HG02759 (cell line): ENCODE measurements around the gene CCDC85C.

Source experiments
- ATAC-seq: cut with Tn5 transposase; IDR thresholded peaks from one replicate; pipeline ENCODE4 v1.9.1; 2021; ENCODE audit warnings: mild to moderate bottlenecking, moderate library complexity; ENCODE audit not compliant: unreplicated experiment

CCDC85C gene

GRCh38 chr14:99574099-99574880 lies 29.7 kb downstream of the CCDC85C start:
- no peak for ATAC-seq

GRCh38 chr14:99573436-99574098 lies 30.4 kb downstream of the CCDC85C start:
- ATAC-seq, result no peak

GRCh38 chr14:99573000-99573330 lies 31.0 kb downstream of the CCDC85C start:
- ATAC-seq, result peak; percentile 46

- ATAC-seq, result no peak
These were observed 31.6 kb downstream of the CCDC85C start for GRCh38 chr14:99572173-99572999.

GRCh38 chr14:99571303-99571986 lies 32.6 kb downstream of the CCDC85C start:
- ATAC-seq, result no peak

GRCh38 chr14:99570544-99571302 lies 33.3 kb downstream of the CCDC85C start:
- ATAC-seq, result no peak

GRCh38 chr14:99569725-99570543 lies 34.1 kb downstream of the CCDC85C start:
- ATAC-seq, result no peak

GRCh38 chr14:99568567-99569560 lies 35.1 kb downstream of the CCDC85C start:
- ATAC-seq, result no peak

GRCh38 chr14:99566390-99567354 lies 37.3 kb downstream of the CCDC85C start:
- no peak for ATAC-seq

- ATAC-seq, result no peak
These were observed 38.0 kb downstream of the CCDC85C start for GRCh38 chr14:99566009-99566389.

GRCh38 chr14:99565383-99565782 lies 38.6 kb downstream of the CCDC85C start:
- no peak for ATAC-seq

- ATAC-seq, result no peak
These were observed 39.1 kb downstream of the CCDC85C start for GRCh38 chr14:99564926-99565259.

GRCh38 chr14:99564256-99564925 lies 39.6 kb downstream of the CCDC85C start:
- no peak for ATAC-seq

- no peak for ATAC-seq
These were observed 40.3 kb downstream of the CCDC85C start for GRCh38 chr14:99563749-99564129.

GRCh38 chr14:99562856-99563748 lies 40.9 kb downstream of the CCDC85C start:
- ATAC-seq, result no peak

GRCh38 chr14:99561864-99562263 lies 42.1 kb downstream of the CCDC85C start:
- ATAC-seq, result no peak
